Measurements from ENCODE around the gene NCOA1. TPM values are rescaled to one million over a fixed set of nuclear protein-coding genes. Genes with fewer than 3 reads are reported as not detected.

Gene NCOA1
- total RNA-seq, 1 donor from 2014 or later, result 20.1 TPM

- DNase-seq (ENCODE audit: low read depth, low spot score), result no peak
- no peaks in the 10 kb centered on the region for H3K4me1 Mint-ChIP-seq
- H3K27ac Mint-ChIP-seq (ENCODE audit: unreplicated experiment), result no peak overlapping the region
- peaks cover 30% of the 10 kb centered on the region for H3K9me3 Mint-ChIP-seq
- no peak overlapping the region for H3K4me3 Mint-ChIP-seq
- TF ChIP-seq CTCF (conservative IDR thresholded peaks at IDR 0.05), result no peak
- H3K36me3 Mint-ChIP-seq (ENCODE audit: low read depth), result peaks cover 45% of the 10 kb centered on the region
- no peaks in the 10 kb centered on the region for H3K27me3 Mint-ChIP-seq (ENCODE audit: low read depth)
Observed at GRCh38 chr2:24540011-24540477, 49.0 kb downstream of the NCOA1 start.

GRCh38 chr2:24541621-24542020, 50.6 kb downstream of the NCOA1 start:
- H3K27ac Mint-ChIP-seq (ENCODE audit: unreplicated experiment), result no peak overlapping the region

GRCh38 chr2:24542269-24542872, 51.3 kb downstream of the NCOA1 start:
- H3K27ac Mint-ChIP-seq (ENCODE audit: unreplicated experiment), result no peak overlapping the region
- TF ChIP-seq CTCF (conservative IDR thresholded peaks at IDR 0.05), result no peak
- H3K9me3 Mint-ChIP-seq, result peaks cover 29% of the 10 kb centered on the region
- H3K36me3 Mint-ChIP-seq (ENCODE audit: low read depth), result peaks cover 49% of the 10 kb centered on the region
- no peaks in the 10 kb centered on the region for H3K4me1 Mint-ChIP-seq
- no peaks in the 10 kb centered on the region for H3K27me3 Mint-ChIP-seq (ENCODE audit: low read depth)
- H3K4me3 Mint-ChIP-seq, result no peak overlapping the region
- no peak for DNase-seq (ENCODE audit: low read depth, low spot score)

More at GRCh38 chr2:24541621-24542020, 50.6 kb downstream of the NCOA1 start:
- no peak for DNase-seq (ENCODE audit: low read depth, low spot score)
- Mint-ChIP-seq H3K4me1 (no peaks in the 10 kb centered on the region), H3K27me3 (ENCODE audit: low read depth) (no peaks in the 10 kb centered on the region), H3K9me3 (peaks cover 28% of the 10 kb centered on the region), H3K4me3 (no peak overlapping the region), H3K36me3 (ENCODE audit: low read depth) (peaks cover 45% of the 10 kb centered on the region)
- TF ChIP-seq CTCF (conservative IDR thresholded peaks at IDR 0.05), result no peak

DNA sequence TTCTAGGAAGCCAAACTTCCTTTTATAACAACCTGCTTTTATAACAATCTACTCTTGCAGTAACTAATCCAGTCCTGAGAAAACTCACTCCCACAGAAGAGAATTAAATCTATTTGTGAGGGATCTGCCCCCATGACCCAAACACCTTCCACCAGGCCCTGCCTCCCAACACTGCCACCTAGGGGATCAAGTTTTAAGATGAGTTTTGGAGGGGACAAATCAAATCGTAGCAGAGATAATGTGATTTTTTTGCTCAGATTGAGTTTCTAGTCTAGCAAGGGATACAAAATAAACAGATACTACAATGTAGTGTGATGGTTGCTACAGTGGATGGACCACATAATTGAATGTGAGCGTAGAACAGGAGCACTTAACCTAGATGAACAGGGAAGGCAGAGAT, 52.2 kb downstream of the NCOA1 start:
- H3K4me3 Mint-ChIP-seq, result no peak overlapping the region
- no peak overlapping the region for H3K27ac Mint-ChIP-seq (ENCODE audit: unreplicated experiment)
- peaks cover 53% of the 10 kb centered on the region for H3K36me3 Mint-ChIP-seq (ENCODE audit: low read depth)
- TF ChIP-seq CTCF (conservative IDR thresholded peaks at IDR 0.05), result no peak
- peaks cover 32% of the 10 kb centered on the region for H3K9me3 Mint-ChIP-seq
- no peak for DNase-seq (ENCODE audit: low read depth, low spot score)
- no peaks in the 10 kb centered on the region for H3K4me1 Mint-ChIP-seq
- H3K27me3 Mint-ChIP-seq (ENCODE audit: low read depth), result no peaks in the 10 kb centered on the region

DNA sequence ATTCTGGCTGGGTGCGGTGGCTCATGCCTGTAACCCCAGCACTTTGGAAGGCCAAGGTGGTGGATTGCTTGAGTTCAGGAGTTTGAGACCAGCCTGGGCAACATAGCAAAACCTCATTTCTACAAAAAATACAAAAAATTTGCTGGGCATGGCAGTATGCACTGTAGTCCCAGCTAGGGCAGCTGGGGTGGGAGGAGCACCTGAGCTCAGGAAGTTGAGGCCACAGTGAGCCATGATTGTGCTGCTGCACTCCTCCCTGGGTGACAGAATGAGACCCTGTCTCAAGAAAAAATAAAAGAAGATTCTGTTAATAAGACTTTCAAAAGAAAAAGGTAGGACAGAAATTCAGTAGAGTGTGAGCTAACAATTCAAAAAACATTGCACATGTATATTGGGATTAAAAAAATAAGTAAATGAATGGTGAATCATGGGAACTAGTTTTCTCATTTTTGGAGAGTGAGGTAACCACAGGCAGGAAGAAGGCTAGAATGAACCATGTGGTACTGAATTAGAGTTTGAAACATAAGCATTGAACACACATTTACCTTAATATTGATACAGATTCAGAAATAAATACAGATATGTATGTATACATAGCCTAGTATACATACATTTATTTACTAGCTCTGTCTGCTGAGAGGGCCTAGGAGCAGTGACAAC, 53.5 kb downstream of the NCOA1 start:
- H3K4me3 Mint-ChIP-seq, result no peak overlapping the region
- peaks cover 54% of the 10 kb centered on the region for H3K36me3 Mint-ChIP-seq (ENCODE audit: low read depth)
- TF ChIP-seq CTCF (conservative IDR thresholded peaks at IDR 0.05), result no peak
- DNase-seq (ENCODE audit: low read depth, low spot score), result no peak
- no peaks in the 10 kb centered on the region for H3K4me1 Mint-ChIP-seq
- no peak overlapping the region for H3K27ac Mint-ChIP-seq (ENCODE audit: unreplicated experiment)
- H3K27me3 Mint-ChIP-seq (ENCODE audit: low read depth), result no peaks in the 10 kb centered on the region
- H3K9me3 Mint-ChIP-seq, result peaks cover 37% of the 10 kb centered on the region

Data from neural crest cell (in vitro differentiated cells).